H1 (cell line): ENCODE results near the gene RASL11B. TPM values are rescaled to one million over a fixed set of nuclear protein-coding genes. Genes with fewer than 3 reads are reported as not detected.

Experiments
- ATF3 ChIP-seq: IDR thresholded peaks from 2 replicates; pipeline ENCODE4 v1.6.1; 2011; ENCODE audit warnings: low read depth, mild to moderate bottlenecking, low read length; ENCODE audit not compliant: insufficient read depth
- BACH1 ChIP-seq: IDR thresholded peaks from 2 replicates; pipeline ENCODE4 v1.6.1; 2012; ENCODE audit warnings: low read length, improper control_type of control experiment
- CBX5 ChIP-seq: fragments of 300-800, 300-1000 bp; sonication (generic); IDR thresholded peaks from 2 replicates; pipeline ENCODE4 v1.7.1; 2016; ENCODE audit warnings: antibody characterized with exemption, low read length, low read depth
- SP1 ChIP-seq: IDR thresholded peaks from 2 replicates; pipeline ENCODE4 v1.6.1; 2011; ENCODE audit warnings: low read depth, low read length
- SRF ChIP-seq: IDR thresholded peaks from 2 replicates; pipeline ENCODE4 v1.6.1; 2011; ENCODE audit warnings: mild to moderate bottlenecking, low read depth, low read length, moderate library complexity
- polyA plus RNA-seq, 7 experiments: library from polyadenylated mRNA; depleted of rRNA in 3 of 7; stranded (reverse) in 5 of 7; unstranded in 2 of 7; fragments of >200 nt in 5 of 7; fragments of 200-250 nt in 2 of 7; gene quantifications; 1 replicate in 5 of 7; 2 replicates in 1 of 7; 4 replicates in 1 of 7; pipeline versions ENCODE4 v1.2.1 to v1.2.3, GENCODE V29; 2011 to 2013; ENCODE audit warnings: missing spikeins in 2 of 7, mixed read lengths in 2 of 7
- total RNA-seq: library from RNA; stranded (reverse); fragmentation: NEBNext Ultra II Directional; extraction: Animal tissue kit (Norgen Biotek cat#: 25700); gene quantifications from 2 replicates; pipeline ENCODE4 v1.2.1, GENCODE V29; 2021
- TF ChIP-seq, protein P1 (sequence below): IDR thresholded peaks from 2 replicates; pipeline ENCODE4 v1.6.1; 2012; ENCODE audit warnings: inconsistent platforms

RASL11B gene
- total and polyA plus RNA-seq, 2 of the 8 experiments (the other 6 are each of a cell fraction or from before 2014, with no cell fraction given): 49.8 to 75.5 TPM

- TF ChIP-seq ATF3 (no peak), BACH1 (no peak), SRF (no peak), CBX5 (no peak), SP1 (no peak)
- TF ChIP-seq, protein P1, sequence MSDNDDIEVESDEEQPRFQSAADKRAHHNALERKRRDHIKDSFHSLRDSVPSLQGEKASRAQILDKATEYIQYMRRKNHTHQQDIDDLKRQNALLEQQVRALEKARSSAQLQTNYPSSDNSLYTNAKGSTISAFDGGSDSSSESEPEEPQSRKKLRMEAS: no peak
Observed at GRCh38 chr4:52838729-52839586, 23.2 kb upstream of the RASL11B start (continued).
